Inflammatory macrophage treated with lipopolysaccharide for 1 hour (primary cell): ENCODE results near the gene NFATC2.
"Not testable (repeated sequence)": the region's sequence is repeated elsewhere in the genome, so short reads cannot be mapped to it uniquely, and the experiment has no call there.

ENCODE experiments used
- DNase-seq, 2 donors: peaks; one replicate each; pipeline ENCODE4 v3.0.0-alpha.2; 2020 to 2022

NFATC2 gene

DNA sequence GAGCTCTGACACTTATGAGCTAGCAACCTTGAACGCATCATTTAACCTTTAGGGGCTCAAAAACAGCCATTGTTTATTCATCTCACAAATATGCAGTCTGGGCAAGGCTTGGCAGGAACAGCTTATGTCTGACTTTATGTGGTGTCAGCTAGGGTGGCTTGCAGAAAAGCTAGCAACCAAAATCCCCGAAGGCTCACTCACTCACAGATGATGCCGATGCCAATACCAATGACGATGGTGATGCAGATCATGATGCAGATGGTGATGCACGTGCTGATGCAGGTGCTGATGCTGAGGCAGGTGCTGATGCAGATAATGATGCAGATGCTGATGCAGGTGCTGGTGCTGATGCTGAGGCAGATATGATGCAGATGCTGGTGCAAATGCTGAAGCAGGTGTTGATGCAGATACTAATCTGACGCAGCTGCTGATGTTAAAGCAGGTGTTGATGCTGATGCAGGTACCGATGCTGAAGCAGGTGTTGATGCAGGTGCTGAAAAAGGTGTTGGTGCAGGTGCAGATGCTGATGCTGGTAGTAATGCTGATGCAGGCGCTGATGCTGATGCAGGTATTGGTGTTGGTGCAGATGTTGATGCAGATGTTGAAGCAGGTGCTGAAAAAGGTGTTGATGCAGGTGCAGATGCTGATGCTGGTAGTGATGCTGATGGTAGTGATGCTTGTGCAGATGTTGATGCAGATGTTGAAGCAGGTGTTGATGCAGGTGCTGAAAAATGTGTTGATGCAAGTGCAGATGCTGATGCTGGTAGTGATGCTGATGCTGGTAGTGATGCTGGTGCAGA, 195.6 kb downstream of the NFATC2 start:
- no peak for DNase-seq

DNA sequence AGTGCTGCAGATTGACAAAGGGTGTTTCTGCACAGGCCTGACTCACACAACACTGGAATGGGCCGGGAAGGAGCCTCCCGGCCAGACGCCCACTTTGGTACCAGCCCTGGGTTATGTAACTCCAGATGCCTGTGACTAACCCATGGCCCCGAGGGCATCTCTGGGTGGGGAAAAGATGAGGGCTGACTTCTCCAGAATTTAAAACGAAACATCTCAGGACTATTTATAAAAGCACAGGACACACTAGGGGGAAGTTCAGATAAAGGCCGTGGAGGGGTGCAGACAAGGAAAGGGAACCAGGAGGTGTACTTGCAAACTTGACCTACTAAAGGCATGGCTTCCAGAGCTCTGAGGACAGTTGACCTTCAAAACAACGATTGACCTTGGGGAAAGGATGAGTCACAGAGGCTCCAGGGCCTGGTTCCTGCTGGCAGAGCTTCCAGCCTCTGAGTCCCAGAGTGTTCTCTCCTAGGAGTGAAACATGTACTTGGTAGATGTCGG, 196.9 kb downstream of the NFATC2 start:
- DNase-seq: peak; percentile 71 to 91

DNA sequence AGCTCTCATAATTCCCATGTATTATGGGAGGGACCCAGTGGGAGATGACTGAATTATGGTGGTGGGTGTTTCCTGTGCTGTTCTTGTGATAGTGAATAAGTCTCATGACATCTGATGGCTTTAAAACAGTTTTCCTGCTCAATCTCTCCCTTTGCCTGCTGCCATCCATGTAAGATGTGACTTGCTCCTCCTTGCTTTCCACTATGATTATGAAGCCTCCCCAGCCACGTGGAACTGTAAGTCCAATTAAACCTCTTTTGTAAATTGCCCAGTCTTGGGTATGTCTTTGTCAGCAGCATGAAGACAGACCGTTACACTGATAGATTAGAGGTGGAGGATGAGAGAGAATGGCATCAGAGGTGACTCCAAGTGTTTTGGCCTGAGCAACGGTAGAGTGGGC, 198.7 kb downstream of the NFATC2 start:
- DNase-seq: not testable (repeated sequence)

DNA sequence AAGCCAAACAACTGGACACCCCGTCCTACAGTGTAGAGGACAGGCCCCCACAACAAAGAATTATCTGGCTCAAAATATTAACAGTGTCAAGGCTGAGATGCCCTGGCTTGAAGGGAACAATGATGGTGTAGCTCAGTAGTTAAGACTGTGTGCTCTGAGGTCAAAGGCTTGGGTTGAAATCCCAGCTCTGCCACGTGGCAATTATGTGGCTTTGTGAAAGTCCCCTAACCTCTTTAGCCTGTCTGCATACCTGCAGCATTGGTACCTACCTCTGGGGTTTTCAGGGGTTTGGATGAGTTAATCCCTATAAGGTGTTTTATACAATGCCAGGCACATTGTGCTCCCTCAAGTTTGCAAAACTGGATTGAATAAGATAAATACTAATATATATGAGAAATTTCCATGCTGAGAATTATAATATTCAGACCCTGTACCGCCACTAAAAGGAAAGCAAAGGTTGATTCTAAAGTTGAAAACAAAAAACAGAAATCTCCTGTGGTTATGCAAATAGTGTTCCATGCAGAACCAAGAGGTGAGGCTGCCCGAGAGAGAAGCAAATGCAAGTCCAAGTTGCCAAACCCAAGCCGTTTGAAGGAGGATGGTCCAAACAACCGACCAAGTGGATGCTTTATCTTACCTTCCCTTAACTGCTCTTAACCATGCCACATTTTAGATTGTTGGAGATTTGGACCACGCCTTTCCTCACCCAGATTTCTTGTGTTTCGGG, 199.8 kb downstream of the NFATC2 start:
- no peak for DNase-seq

DNA sequence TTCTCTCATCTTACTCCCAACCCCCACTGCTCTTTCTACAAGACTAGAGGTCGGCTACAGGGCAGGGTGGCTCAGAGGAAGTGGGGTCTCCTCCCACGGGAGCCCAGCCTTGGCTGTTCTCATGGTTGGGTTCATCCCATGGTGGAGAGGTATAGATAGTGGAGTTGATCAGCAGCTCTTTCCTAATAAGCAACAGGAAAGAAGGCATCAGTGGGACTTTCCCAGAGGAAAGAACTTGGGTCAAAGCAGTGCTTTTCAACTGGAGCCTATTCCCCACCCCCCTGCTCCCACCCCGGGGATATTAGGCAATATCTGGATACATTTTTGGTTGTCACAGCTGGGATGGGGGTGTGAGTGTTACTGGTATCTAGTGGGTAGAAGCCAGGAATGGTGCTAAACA, 200.9 kb downstream of the NFATC2 start:
- peak; percentile 33 to 80 for DNase-seq

DNA sequence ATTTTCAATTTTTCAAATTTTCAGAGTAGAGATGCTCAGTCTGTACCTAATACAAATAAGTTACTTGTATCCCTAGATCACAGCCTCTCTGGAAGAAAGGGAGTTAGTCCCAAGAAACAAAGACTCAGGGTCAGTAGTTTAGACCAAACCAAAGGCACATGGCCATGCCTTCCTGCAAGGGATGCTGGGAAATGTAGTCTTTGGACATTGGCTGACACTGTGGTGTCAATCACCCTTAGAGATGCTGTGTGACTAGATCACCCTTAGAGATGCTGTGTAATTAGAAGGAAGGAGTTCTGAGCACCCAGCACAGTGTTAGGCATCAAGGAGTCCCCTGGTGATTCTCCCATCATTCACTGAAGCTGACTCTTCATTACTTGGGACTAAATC, 202.1 kb downstream of the NFATC2 start:
- no peak for DNase-seq

DNA sequence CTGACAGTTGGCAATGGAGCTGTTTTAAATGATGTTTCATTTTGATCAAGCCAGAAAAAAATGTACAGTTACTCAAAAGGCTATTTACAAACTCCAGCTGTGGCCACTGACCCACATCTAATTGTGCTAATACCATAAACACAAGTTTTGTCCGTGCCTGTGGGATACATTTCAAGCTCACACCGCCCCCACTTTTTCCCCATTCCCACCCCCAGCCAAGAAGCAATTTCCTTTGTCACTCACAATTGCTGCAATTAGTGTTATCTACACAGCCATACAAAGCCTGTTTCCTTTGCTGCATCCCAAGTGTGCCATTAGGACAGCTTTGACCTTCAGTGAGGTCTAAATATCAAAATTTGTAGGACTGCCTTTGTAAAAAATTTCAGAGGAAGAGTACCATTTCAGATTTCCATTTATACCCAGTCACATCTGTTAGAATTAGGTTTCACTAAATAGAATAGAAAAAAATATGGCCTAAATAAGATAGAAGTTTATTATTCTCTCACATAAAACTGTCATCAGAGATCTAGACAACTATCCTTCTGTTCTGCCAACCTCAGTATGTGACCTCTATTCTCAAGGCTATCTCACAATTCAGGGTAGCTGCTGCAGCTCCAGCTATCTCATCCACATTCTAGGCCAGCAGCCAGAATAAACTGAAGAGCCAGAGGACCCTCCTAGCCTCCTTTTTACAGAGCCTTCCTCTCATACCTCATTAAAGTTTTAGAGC, 202.6 kb downstream of the NFATC2 start:
- no peak for DNase-seq

DNA sequence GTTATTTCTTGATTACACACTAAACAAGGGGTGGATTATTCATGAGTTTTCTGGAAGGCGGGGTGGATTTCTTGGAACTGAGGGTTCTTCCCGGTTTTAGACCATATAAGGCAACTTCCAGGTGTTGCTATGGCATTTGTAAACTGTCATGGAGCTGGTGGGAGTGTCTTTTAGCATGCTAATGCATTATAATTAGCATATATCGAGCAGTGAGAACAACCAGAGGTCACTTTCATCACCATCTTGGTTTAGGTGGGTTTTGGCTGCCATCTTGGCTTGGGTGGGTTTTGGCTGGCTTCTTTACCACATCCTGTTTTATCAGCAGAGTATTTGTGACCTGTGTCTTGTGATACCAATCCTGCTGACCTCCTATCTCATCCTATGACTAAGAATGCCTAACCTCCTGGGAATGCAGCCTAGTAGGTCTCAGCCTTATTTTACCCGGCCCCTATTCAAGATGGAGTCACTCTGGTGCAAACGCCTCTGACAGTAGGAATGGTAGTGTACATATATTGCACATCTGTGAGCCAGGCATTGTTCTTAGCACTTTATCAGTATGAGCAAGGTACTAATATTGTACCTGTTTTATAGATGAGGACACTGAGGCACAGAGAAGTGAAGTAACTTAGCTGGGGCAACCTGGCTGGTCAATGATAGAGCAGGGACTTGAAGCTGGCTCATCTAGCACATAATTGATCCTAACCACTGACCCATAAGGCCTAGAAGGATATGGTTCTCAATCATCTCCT, 203.7 kb downstream of the NFATC2 start:
- no peak for DNase-seq

DNA sequence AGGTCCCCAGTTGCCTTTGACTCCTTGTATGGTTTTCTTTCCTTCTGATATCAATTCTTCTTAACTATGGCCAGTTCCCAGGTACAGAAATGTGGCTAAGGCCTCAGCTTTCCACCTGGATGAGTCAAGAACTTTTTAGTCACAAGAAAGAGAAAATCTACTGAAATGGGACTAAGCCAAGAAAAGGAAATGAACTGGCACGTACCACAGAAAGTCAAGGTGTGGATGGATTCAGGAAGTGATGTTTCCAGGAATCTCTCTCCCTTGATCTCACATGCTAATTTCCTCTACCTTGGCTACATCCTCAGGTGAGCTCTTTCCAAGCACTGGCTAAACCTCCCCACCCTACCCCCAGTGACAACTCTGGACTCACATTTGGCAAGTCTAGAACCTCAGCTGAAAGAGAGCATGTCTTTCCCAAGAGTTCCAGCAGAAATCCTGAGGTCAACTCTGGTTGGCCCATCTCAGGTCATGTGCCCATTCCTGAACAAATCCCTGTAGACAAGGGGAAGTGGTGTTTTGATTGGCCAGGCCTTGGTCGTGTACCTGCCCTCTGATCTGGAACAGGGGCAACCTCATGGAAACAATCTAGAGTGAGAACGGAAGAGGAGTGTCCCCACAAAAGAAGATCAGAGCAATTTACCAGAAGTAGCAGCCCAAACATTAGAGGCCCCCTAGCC, 205.3 kb downstream of the NFATC2 start:
- no peak for DNase-seq
